ENCODE measurements around the gene SMARCD3. TPM values are rescaled to one million over a fixed set of nuclear protein-coding genes. Genes with fewer than 3 reads are reported as not detected.

The SMARCD3 gene
- total and polyA plus RNA-seq, 2 experiments from 2014 or later, result 3.3 to 4.0 TPM

- TF ChIP-seq, protein P1, sequence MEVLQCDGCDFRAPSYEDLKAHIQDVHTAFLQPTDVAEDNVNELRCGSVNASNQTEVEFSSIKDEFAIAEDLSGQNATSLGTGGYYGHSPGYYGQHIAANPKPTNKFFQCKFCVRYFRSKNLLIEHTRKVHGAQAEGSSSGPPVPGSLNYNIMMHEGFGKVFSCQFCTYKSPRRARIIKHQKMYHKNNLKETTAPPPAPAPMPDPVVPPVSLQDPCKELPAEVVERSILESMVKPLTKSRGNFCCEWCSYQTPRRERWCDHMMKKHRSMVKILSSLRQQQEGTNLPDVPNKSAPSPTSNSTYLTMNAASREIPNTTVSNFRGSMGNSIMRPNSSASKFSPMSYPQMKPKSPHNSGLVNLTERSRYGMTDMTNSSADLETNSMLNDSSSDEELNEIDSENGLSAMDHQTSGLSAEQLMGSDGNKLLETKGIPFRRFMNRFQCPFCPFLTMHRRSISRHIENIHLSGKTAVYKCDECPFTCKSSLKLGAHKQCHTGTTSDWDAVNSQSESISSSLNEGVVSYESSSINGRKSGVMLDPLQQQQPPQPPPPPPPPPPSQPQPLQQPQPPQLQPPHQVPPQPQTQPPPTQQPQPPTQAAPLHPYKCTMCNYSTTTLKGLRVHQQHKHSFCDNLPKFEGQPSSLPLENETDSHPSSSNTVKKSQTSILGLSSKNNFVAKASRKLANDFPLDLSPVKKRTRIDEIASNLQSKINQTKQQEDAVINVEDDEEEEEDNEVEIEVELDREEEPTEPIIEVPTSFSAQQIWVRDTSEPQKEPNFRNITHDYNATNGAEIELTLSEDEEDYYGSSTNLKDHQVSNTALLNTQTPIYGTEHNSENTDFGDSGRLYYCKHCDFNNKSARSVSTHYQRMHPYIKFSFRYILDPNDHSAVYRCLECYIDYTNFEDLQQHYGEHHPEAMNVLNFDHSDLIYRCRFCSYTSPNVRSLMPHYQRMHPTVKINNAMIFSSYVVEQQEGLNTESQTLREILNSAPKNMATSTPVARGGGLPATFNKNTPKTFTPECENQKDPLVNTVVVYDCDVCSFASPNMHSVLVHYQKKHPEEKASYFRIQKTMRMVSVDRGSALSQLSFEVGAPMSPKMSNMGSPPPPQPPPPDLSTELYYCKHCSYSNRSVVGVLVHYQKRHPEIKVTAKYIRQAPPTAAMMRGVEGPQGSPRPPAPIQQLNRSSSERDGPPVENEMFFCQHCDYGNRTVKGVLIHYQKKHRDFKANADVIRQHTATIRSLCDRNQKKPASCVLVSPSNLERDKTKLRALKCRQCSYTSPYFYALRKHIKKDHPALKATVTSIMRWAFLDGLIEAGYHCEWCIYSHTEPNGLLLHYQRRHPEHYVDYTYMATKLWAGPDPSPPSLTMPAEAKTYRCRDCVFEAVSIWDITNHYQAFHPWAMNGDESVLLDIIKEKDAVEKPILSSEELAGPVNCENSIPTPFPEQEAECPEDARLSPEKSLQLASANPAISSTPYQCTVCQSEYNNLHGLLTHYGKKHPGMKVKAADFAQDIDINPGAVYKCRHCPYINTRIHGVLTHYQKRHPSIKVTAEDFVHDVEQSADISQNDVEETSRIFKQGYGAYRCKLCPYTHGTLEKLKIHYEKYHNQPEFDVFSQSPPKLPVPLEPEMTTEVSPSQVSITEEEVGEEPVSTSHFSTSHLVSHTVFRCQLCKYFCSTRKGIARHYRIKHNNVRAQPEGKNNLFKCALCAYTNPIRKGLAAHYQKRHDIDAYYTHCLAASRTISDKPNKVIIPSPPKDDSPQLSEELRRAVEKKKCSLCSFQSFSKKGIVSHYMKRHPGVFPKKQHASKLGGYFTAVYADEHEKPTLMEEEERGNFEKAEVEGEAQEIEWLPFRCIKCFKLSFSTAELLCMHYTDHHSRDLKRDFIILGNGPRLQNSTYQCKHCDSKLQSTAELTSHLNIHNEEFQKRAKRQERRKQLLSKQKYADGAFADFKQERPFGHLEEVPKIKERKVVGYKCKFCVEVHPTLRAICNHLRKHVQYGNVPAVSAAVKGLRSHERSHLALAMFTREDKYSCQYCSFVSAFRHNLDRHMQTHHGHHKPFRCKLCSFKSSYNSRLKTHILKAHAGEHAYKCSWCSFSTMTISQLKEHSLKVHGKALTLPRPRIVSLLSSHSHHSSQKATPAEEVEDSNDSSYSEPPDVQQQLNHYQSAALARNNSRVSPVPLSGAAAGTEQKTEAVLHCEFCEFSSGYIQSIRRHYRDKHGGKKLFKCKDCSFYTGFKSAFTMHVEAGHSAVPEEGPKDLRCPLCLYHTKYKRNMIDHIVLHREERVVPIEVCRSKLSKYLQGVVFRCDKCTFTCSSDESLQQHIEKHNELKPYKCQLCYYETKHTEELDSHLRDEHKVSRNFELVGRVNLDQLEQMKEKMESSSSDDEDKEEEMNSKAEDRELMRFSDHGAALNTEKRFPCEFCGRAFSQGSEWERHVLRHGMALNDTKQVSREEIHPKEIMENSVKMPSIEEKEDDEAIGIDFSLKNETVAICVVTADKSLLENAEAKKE (CRISPR knock-in tag; IDR thresholded peaks at IDR 0.05), result no peak
- TF ChIP-seq, protein P2, sequence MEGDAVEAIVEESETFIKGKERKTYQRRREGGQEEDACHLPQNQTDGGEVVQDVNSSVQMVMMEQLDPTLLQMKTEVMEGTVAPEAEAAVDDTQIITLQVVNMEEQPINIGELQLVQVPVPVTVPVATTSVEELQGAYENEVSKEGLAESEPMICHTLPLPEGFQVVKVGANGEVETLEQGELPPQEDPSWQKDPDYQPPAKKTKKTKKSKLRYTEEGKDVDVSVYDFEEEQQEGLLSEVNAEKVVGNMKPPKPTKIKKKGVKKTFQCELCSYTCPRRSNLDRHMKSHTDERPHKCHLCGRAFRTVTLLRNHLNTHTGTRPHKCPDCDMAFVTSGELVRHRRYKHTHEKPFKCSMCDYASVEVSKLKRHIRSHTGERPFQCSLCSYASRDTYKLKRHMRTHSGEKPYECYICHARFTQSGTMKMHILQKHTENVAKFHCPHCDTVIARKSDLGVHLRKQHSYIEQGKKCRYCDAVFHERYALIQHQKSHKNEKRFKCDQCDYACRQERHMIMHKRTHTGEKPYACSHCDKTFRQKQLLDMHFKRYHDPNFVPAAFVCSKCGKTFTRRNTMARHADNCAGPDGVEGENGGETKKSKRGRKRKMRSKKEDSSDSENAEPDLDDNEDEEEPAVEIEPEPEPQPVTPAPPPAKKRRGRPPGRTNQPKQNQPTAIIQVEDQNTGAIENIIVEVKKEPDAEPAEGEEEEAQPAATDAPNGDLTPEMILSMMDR (conservative IDR thresholded peaks at IDR 0.05; ENCODE audit: low read depth in 2 of 2), result no peak
Observed at GRCh38 chr7:151244841-151245346, 3.6 kb downstream of the SMARCD3 start (continued).

- Histone ChIP-seq H3K27me3 (ENCODE audit: insufficient read depth) (peaks cover 54% of the 10 kb centered on the region), H3K27ac (ENCODE audit: low read depth) (no peak overlapping the region), H3K79me2 (replicated peaks; ENCODE audit: insufficient read depth) (no peaks in the 10 kb centered on the region), H2AFZ (no peak overlapping the region), H3K9me2 (ENCODE audit: insufficient read depth) (no peaks in the 10 kb centered on the region), H3K36me3 (ENCODE audit: insufficient read depth) (no peaks in the 10 kb centered on the region), H3F3A (replicated peaks; ENCODE audit: low read depth) (0 out of 2 replicates have a peak, but pooled peaks cover 5% of the 10 kb centered on the region), H3K4me1 (ENCODE audit: insufficient read depth) (peaks cover 26% of the 10 kb centered on the region; the same call in 1 of the 2 replicates), H4K20me1 (replicated peaks; ENCODE audit: insufficient read depth) (no peaks in the 10 kb centered on the region), H3K4me3 (peak overlapping the region; percentile 65; the same call in 1 of the 2 replicates), H3K4me2 (peak overlapping the region; percentile 86)
- H3K36me3 Mint-ChIP-seq (ENCODE audit: low read depth), result peaks cover 2% of the 10 kb centered on the region; the same call in 2 of the 3 replicates
- DNase-seq (ENCODE audit: low spot score) (peak; percentile 85), ATAC-seq (peak; percentile 7)
- peaks cover 57% of the 10 kb centered on the region for H3K4me1 Mint-ChIP-seq
- H3K9me3 Mint-ChIP-seq, result no peaks in the 10 kb centered on the region; the same call in 2 of the 3 replicates
- TF ChIP-seq, protein P2 (conservative IDR thresholded peaks at IDR 0.05; ENCODE audit: low read depth in 2 of 2), result peak; percentile 84 to 99
- no peak for TF ChIP-seq STAT1 (IDR thresholded peaks at IDR 0.05; ENCODE audit: unreplicated experiment)
- H3K4me3 Mint-ChIP-seq, result peak overlapping the region; percentile 67
- no peak overlapping the region for H3K27ac Mint-ChIP-seq
- peaks cover 48% of the 10 kb centered on the region for H3K27me3 Mint-ChIP-seq (ENCODE audit: insufficient read depth, low read depth, poor library complexity)
Observed at GRCh38 chr7:151244196-151244840, 4.2 kb downstream of the SMARCD3 start.

All from GM23338 (cell line).